ENCODE measurements around the gene MDP1. TPM values are rescaled to one million over a fixed set of nuclear protein-coding genes. Genes with fewer than 3 reads are reported as not detected.
A peak's percentile ranks its signal among the peaks of the same experiment; 100 is the strongest.

MDP1 gene
- polyA plus RNA-seq, 1 of the 3 experiments (the other 2 are of a cell fraction) = 36.7 TPM

GRCh38 chr14:24234095-24235005 lies 18.5 kb upstream of the MDP1 start (continued):
- TF ChIP-seq REST (IDR thresholded peaks at IDR 0.05; ENCODE audit: low read depth, low read length) (no peak), GABPA (IDR thresholded peaks at IDR 0.05; ENCODE audit: low read depth) (no peak), MAX (IDR thresholded peaks at IDR 0.05; ENCODE audit: low read depth) (no peak), FOXJ3 (CRISPR knock-in tag; IDR thresholded peaks at IDR 0.05) (no peak), USF2 (IDR thresholded peaks at IDR 0.05; ENCODE audit: borderline replicate concordance, low read depth, low read length) (no peak), FOXM1 (IDR thresholded peaks at IDR 0.05; ENCODE audit: low read depth) (no peak), RFX5 (IDR thresholded peaks at IDR 0.05; ENCODE audit: low read length) (no peak), ZBTB33 (IDR thresholded peaks at IDR 0.05; ENCODE audit: borderline replicate concordance, low read depth) (no peak)

GRCh38 chr14:24233538-24233866 lies 17.6 kb upstream of the MDP1 start:
- Histone ChIP-seq H3K79me2 (ENCODE audit: insufficient read depth) (peaks cover 71% of the 10 kb centered on the region), H3K4me1 (ENCODE audit: control insufficient read depth in 1 of 2, insufficient read depth in 2 of 2, low read depth in 1 of 2, low read length in 1 of 2) (peaks cover 19 to 24% of the 10 kb centered on the region in 2 experiments; a peak in 3 of 4 replicates), H3K9me2 (no peaks in the 10 kb centered on the region), H3K27me3 (ENCODE audit: insufficient read depth) (no peaks in the 10 kb centered on the region), H3K9ac (peak overlapping the region; percentile 82), H3K9me3 (no peaks in the 10 kb centered on the region), H3K4me2 (peak overlapping the region; percentile 91), H4K20me1 (ENCODE audit: insufficient read depth) (peaks cover 2% of the 10 kb centered on the region; the same call in 1 of the 2 replicates), H3K36me3 (replicated peaks in 1 of 2; ENCODE audit: control insufficient read depth in 1 of 2, insufficient read depth in 2 of 2, low read length in 1 of 2) (peaks cover 27 to 47% of the 10 kb centered on the region in 2 experiments), H3K27ac (ENCODE audit: low read depth in 2 of 2, low read length in 1 of 2) (peak overlapping the region; percentile 89 to 99; a peak in 3 of 4 replicates), H3F3A (replicated peaks; ENCODE audit: insufficient read depth) (peaks cover 7% of the 10 kb centered on the region), H2AFZ (ENCODE audit: low read depth) (no peak overlapping the region), H3K4me3 (ENCODE audit: low read depth in 2 of 2, low read length in 1 of 2) (peak overlapping the region; percentile 82 to 93)
- no peak for DNase-seq
- ChIA-PET CTCF (interaction anchor here (1.2 to 2.2 kb wide), 3 partner anchors 9 to 75 kb away, joined by 4 to 12 read pairs (median 5); partner anchors contain the start of genes CIDEB and TINF2), POLR2A (interaction anchor here (1.2 to 1.7 kb wide), 3 partner anchors 9 to 133 kb away, joined by 3 to 8 read pairs (median 3); partner anchors contain the start of genes TINF2 and TM9SF1)
- WGBS (ENCODE audit: low lambda C conversion rate) = 17% methylated on average over 2 of the region's 2 CpGs
- no peak for TF ChIP-seq YY1 (IDR thresholded peaks at IDR 0.05; ENCODE audit: low read depth)
- peak; percentile 5 for TF ChIP-seq CHD2 (IDR thresholded peaks at IDR 0.05; ENCODE audit: low read length, partially characterized antibody)
- no peak for TF ChIP-seq MXI1 (IDR thresholded peaks at IDR 0.05; ENCODE audit: low read depth, low read length)
- TF ChIP-seq TEAD4 (IDR thresholded peaks at IDR 0.05; ENCODE audit: borderline replicate concordance, insufficient read depth) = no peak

All from SK-N-SH (cell line).